ENCODE measurements around the gene ZNF260.
A peak's percentile ranks its signal among the peaks of the same experiment; 100 is the strongest.

The ZNF260 gene

DNA sequence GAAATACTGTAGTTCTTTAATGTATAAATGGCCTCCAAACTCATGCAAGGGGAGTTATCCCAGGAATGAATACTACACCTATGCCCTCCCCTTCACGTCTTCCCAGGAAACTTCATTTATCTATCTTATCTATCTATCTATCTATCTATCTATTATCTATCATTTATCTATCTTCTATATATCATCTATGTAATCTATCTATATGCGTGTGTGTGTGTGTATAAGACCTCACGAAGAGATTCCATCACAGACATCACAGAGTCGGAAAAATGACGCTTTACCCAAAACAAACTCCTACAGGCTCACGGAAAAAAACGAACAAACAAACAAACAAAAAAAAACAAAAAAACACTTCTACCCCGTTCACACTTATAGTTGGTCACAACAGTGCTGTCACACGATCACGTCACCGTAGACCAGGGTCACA lies 44.5 kb upstream of the ZNF260 start:
- TF ChIP-seq, protein P1, sequence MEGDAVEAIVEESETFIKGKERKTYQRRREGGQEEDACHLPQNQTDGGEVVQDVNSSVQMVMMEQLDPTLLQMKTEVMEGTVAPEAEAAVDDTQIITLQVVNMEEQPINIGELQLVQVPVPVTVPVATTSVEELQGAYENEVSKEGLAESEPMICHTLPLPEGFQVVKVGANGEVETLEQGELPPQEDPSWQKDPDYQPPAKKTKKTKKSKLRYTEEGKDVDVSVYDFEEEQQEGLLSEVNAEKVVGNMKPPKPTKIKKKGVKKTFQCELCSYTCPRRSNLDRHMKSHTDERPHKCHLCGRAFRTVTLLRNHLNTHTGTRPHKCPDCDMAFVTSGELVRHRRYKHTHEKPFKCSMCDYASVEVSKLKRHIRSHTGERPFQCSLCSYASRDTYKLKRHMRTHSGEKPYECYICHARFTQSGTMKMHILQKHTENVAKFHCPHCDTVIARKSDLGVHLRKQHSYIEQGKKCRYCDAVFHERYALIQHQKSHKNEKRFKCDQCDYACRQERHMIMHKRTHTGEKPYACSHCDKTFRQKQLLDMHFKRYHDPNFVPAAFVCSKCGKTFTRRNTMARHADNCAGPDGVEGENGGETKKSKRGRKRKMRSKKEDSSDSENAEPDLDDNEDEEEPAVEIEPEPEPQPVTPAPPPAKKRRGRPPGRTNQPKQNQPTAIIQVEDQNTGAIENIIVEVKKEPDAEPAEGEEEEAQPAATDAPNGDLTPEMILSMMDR (conservative IDR thresholded peaks at IDR 0.05; ENCODE audit: control insufficient read depth, insufficient read depth, low read depth, low read length) = no peak
- DNase-seq (ENCODE audit: low read depth) = no peak
- peak overlapping the region; percentile 93 for H3K4me3 ChIP-seq (ENCODE audit: control insufficient read depth, low read depth, low read length)

DNA sequence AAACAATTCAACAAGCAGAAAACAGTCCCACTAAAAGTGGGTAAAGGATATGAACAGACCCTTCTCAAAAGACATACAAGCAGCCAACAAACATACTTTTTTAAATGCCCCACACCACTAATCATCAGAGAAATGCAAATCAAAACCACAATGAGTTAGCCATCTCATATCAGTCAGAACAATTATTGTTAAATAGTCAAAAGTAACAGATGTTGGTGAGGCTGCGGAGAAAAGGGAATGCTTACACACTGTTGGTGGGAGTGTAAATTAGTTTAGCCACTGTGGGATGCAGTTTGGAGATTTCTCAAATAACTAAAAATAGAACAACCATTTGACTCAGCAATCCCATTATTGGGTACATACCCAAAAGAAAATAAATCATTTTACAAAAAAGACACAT lies 36.3 kb upstream of the ZNF260 start:
- H3K4me3 ChIP-seq (ENCODE audit: control insufficient read depth, low read depth, low read length) = no peak overlapping the region
- no peak for DNase-seq (ENCODE audit: low read depth)
- TF ChIP-seq, protein P1 (conservative IDR thresholded peaks at IDR 0.05; ENCODE audit: control insufficient read depth, insufficient read depth, low read depth, low read length) = no peak

DNA sequence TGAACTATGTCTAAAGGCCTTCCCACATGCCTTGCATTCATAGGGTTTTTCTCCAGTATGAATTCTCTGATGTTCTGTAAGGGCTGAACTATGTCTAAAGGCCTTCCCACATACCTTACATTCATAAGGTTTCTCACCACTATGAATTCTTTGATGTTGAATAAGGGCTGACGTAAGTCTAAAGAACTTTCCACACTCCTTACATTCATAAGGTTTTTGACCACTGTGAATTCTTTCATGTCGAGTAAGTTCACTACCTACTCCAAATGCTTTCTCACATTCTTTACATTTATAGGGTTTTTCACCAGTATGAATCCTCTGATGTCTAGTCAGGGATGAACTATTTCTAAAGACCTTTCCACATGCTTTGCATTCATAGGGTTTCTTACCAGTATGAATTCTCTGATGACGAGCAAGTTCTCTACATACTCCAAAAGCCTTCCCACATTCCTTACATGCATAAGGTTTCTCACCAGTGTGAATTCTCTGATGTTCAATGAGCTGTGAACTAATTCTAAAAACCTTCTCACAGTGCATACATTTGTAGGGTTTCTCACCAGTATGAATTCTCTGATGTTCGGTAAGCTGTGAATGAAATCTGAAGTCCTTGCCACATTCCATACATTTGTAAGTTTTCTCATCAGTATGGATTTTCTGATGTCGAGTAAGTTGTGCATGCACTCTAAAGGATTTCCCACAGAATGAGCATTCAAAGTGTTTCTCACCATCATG lies 19.1 kb upstream of the ZNF260 start:
- DNase-seq (ENCODE audit: low read depth) = peak; percentile 25
- H3K4me3 ChIP-seq (ENCODE audit: control insufficient read depth, low read depth, low read length) = no peak overlapping the region
- TF ChIP-seq, protein P1 (conservative IDR thresholded peaks at IDR 0.05; ENCODE audit: control insufficient read depth, insufficient read depth, low read depth, low read length) = no peak

DNA sequence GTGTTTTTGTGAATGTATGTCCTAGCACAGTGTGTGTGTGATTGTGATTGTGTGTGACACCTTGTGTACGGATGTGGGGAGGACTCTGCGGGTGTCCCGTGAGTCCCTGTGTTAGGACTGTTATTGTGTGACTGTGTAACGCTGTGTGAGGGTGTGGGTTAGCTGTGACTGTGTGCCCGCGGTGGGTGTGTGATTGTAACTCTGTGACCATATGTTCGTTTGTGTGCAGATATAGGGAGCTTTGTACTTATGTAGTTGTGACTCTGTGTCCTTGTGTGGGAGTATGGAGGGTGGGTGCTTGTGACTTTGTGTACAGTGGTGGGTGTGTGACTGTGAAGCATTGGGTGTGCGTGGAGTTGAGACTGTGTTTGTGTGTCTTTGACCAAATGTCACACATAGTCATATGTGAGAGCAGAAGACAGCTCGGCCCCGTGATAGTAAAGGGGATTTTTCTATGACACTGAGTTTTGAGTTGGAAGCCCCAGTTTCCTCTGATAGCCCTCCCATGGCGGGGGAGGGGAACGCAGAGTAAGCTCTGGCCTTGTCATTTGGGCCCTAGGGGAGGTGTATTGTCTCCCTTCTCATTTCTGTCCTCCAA lies 949 bp upstream of the ZNF260 start:
- H3K4me3 ChIP-seq (ENCODE audit: control insufficient read depth, low read depth, low read length) = peak overlapping the region; percentile 64
- DNase-seq (ENCODE audit: low read depth) = no peak
- TF ChIP-seq, protein P1 (conservative IDR thresholded peaks at IDR 0.05; ENCODE audit: control insufficient read depth, insufficient read depth, low read depth, low read length) = no peak

DNA sequence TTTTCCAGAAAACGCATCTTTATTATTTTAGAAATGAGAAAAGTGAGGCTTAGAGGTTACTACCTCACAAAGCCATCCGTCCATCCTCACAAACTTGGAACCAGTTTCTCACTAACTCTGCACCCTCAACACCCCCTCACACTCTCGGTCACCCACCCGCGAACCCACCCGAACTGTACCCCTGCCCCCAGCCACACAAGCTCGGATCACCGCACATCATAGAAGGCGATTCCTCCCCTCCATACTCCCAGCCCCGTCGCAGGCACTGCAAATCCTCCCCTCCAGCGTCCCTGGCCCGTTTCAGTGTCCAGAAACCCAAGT lies 238 bp downstream of the ZNF260 start:
- peak overlapping the region; percentile 64 for H3K4me3 ChIP-seq (ENCODE audit: control insufficient read depth, low read depth, low read length)
- no peak for DNase-seq (ENCODE audit: low read depth)
- TF ChIP-seq, protein P1 (conservative IDR thresholded peaks at IDR 0.05; ENCODE audit: control insufficient read depth, insufficient read depth, low read depth, low read length) = no peak

DNA sequence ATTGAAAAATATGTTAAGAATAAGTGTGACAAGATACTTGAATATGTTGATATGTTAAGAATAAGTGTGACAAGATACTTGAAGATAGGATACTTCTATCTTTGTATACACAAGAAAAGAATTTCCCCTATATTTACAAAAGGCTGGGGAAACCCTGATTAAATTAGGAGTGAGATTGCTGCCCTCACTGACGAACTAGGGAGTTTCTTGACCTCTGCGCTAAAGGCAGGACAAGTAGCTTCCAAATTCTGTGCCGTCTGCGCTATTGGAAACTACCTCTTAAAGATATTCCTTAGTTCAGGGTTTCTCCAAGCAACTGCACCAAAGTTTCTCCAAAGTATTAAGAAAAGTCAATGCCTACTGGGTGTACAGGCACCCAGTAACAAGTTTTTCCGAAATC lies 730 bp downstream of the ZNF260 start:
- TF ChIP-seq, protein P1 (conservative IDR thresholded peaks at IDR 0.05; ENCODE audit: control insufficient read depth, insufficient read depth, low read depth, low read length) = no peak
- DNase-seq (ENCODE audit: low read depth) = peak; percentile 15

More for the DNA sequence above, 730 bp downstream of the ZNF260 start:
- H3K4me3 ChIP-seq (ENCODE audit: control insufficient read depth, low read depth, low read length) = peak overlapping the region; percentile 64
